ENCODE measurements around the gene OOSP3.

DNA sequence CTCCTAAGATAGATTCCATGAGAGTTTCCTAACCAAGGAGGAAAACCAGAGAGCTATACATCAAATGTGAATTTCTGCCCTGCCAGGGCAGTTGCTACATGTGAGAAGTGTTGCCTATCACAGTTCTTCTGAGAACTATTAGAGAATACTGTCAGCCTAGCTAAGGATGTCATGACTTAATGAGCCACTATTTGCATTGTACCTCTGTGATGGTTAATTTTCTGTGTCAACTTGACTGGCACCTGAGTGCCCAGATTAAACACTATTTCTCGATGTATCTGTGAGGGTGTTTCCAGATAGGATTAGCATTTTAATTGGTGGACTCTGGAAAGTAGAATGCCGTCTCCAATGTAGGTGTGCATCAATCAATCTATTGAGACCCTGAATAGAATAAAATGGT, 10.6 kb upstream of the OOSP3 start:
- TF ChIP-seq, protein P1, sequence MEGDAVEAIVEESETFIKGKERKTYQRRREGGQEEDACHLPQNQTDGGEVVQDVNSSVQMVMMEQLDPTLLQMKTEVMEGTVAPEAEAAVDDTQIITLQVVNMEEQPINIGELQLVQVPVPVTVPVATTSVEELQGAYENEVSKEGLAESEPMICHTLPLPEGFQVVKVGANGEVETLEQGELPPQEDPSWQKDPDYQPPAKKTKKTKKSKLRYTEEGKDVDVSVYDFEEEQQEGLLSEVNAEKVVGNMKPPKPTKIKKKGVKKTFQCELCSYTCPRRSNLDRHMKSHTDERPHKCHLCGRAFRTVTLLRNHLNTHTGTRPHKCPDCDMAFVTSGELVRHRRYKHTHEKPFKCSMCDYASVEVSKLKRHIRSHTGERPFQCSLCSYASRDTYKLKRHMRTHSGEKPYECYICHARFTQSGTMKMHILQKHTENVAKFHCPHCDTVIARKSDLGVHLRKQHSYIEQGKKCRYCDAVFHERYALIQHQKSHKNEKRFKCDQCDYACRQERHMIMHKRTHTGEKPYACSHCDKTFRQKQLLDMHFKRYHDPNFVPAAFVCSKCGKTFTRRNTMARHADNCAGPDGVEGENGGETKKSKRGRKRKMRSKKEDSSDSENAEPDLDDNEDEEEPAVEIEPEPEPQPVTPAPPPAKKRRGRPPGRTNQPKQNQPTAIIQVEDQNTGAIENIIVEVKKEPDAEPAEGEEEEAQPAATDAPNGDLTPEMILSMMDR (IDR thresholded peaks at IDR 0.05): no peak
- TF ChIP-seq POLR2A (IDR thresholded peaks at IDR 0.05) (no peak), EP300 (IDR thresholded peaks at IDR 0.05) (no peak)

Data from tibial nerve (tissue), 4 donors.